Measurements from ENCODE around the gene RIPK1. TPM values are rescaled to one million over a fixed set of nuclear protein-coding genes. Genes with fewer than 3 reads are reported as not detected.
"Not testable (repeated sequence)": the region's sequence is repeated elsewhere in the genome, so short reads cannot be mapped to it uniquely, and the experiment has no call there.

Gene RIPK1
- total and polyA plus RNA-seq, 8 donors: 18.9 to 24.9 (median 22.4) TPM

DNA sequence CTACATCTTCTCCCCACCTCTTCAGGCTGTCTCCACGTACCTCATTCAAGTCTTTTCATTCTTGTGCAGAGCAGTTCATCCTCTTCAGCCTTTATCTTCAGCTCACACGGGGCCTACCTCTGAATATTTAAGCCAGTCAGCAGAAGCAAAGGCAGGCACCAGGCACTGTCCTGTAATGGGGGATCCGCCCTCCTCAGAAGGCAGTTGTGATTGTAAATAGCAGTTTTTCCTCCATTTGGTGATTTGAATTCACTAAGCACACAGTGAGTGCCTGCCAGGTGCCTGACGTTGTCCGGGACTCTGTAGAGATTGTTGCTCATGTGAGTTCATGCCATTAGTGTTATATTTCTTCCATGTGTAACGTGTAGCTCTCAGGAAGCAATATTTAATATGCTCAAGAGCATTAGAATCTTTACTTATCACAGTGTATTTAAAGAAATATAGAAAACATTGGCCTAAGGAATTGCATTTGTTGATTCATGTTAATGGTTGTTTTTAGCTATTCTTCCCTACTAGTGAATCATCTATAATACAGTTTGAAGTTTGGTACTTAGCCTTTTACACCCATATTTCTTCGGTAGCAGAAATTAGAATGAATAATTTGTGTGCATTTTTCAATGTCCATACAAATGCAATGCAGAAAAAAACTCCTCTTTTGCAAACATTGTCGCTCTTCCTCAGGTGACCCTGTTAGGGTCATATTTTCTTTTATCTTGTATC, 68.2 kb downstream of the RIPK1 start:
- H3K36me3 ChIP-seq: no peaks in the 10 kb centered on the region
- H3K4me1 ChIP-seq: peaks cover 0 to 20% of the 10 kb centered on the region in 2 donors
- intact Hi-C loops (cut with DNase I): loop anchor here in 1 of 2 donors (10.0 kb wide), 1 partner anchor 118 kb away; the partner anchor contains the start of gene PSMG4
- ATAC-seq: no peak
- no peak for DNase-seq
- H3K27ac ChIP-seq: no peak overlapping the region
- TF ChIP-seq, protein P1, sequence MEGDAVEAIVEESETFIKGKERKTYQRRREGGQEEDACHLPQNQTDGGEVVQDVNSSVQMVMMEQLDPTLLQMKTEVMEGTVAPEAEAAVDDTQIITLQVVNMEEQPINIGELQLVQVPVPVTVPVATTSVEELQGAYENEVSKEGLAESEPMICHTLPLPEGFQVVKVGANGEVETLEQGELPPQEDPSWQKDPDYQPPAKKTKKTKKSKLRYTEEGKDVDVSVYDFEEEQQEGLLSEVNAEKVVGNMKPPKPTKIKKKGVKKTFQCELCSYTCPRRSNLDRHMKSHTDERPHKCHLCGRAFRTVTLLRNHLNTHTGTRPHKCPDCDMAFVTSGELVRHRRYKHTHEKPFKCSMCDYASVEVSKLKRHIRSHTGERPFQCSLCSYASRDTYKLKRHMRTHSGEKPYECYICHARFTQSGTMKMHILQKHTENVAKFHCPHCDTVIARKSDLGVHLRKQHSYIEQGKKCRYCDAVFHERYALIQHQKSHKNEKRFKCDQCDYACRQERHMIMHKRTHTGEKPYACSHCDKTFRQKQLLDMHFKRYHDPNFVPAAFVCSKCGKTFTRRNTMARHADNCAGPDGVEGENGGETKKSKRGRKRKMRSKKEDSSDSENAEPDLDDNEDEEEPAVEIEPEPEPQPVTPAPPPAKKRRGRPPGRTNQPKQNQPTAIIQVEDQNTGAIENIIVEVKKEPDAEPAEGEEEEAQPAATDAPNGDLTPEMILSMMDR (IDR thresholded peaks at IDR 0.05): no peak
- no peak overlapping the region for H3K4me3 ChIP-seq
- no peaks in the 10 kb centered on the region for H3K9me3 ChIP-seq
- no peaks in the 10 kb centered on the region for H3K27me3 ChIP-seq

DNA sequence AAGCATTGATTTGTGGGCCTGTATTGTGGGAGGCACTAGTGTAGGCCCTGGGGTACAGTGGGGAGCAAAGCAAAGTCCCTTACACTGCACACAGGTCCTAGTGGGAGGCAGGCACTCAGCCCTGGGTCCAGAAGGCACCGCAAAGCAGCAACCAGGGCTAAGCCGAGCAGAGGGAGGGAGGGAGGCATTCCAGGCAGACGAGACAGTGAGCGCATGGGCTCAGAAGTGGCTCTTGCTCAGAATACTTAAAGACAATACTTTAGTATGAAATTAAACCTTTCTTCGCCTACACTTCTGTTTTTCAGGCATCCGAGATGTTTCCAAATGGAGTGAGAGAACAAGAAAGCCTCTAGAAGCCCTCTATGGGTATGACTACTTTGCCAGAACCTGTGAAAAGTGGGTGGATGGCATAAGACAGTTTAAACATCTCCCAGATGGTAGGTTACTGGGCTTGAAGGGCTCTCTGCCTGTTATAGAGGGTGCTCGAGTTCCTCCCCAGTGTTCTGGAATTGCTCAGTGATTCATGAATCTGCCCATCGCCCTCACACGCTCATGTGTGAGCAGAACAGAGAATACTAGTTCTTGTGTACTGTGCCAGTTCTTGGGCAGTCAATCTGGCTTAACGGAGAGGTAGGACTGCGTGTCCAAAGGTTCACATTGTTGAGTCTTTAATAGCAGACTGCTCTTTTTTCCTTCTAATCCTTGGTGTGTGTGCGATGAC, 68.9 kb downstream of the RIPK1 start:
- H3K27ac ChIP-seq: no peak overlapping the region
- no peak overlapping the region for H3K4me3 ChIP-seq
- H3K9me3 ChIP-seq: no peaks in the 10 kb centered on the region
- no peaks in the 10 kb centered on the region for H3K36me3 ChIP-seq
- intact Hi-C loops (cut with DNase I): loop anchor here in 1 of 2 donors (10.0 kb wide), 1 partner anchor 118 kb away; the partner anchor contains the start of gene PSMG4
- TF ChIP-seq, protein P1 (IDR thresholded peaks at IDR 0.05): no peak
- no peaks in the 10 kb centered on the region for H3K27me3 ChIP-seq
- DNase-seq (no peak), ATAC-seq (no peak)
- peaks cover 0 to 20% of the 10 kb centered on the region in 2 donors for H3K4me1 ChIP-seq

DNA sequence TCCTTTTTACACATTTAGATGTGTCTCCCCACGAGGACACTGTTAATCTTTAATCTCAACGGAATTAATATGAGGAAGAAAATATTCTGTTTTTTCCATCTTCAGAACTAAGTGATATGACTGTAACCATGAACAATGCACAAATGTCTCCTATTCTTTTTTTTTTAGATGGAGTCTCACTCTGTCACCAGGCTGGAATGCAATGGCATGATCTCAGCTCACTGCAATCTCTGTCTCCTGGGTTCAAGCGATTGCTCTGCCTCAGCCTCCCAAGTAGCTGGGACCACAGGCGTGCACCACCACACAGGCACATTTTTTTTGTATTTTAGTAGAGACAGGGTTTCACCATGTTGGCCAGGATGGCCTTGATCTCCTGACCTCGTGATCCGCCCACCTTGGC, 69.6 kb downstream of the RIPK1 start:
- not testable (repeated sequence) for H3K27me3 ChIP-seq, H3K9me3 ChIP-seq, ATAC-seq, H3K4me3 ChIP-seq, DNase-seq, H3K27ac ChIP-seq, H3K36me3 ChIP-seq
- intact Hi-C loops (cut with DNase I): loop anchor here in 1 of 2 donors (10.0 kb wide), 1 partner anchor 117 kb away; the partner anchor contains the start of gene PSMG4
- H3K4me1 ChIP-seq: peaks cover 0 to 20% of the 10 kb centered on the region in 2 donors

DNA sequence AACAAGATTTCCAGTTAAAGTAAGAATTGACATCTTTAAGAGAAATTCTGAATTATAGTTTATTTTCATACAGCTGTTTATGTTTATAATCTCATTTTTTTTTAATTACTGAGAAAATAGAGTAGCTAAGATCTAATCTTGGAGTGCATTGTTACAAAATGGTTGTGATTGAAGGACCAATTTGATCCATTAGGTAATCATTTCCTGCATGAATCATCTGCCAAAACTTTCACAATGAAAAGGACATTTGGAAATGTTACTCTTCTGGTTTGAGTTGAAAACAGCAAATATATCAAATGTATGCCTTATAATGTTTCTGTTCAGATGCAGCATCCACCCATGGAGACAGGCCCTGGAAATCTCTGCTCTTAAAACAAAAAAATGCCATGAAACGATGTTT, 70.0 kb downstream of the RIPK1 start:
- no peak for ATAC-seq
- H3K27me3 ChIP-seq: no peaks in the 10 kb centered on the region
- no peaks in the 10 kb centered on the region for H3K9me3 ChIP-seq
- TF ChIP-seq, protein P1 (IDR thresholded peaks at IDR 0.05): no peak
- no peak overlapping the region for H3K4me3 ChIP-seq
- H3K36me3 ChIP-seq: no peaks in the 10 kb centered on the region
- intact Hi-C loops (cut with DNase I): loop anchor here in 1 of 2 donors (10.0 kb wide), 1 partner anchor 116 kb away; the partner anchor contains the start of gene PSMG4
- peak overlapping the region in 1 of 2 donors; percentile 57 for H3K27ac ChIP-seq
- no peak for DNase-seq
- H3K4me1 ChIP-seq: peaks cover 0 to 20% of the 10 kb centered on the region in 2 donors

DNA sequence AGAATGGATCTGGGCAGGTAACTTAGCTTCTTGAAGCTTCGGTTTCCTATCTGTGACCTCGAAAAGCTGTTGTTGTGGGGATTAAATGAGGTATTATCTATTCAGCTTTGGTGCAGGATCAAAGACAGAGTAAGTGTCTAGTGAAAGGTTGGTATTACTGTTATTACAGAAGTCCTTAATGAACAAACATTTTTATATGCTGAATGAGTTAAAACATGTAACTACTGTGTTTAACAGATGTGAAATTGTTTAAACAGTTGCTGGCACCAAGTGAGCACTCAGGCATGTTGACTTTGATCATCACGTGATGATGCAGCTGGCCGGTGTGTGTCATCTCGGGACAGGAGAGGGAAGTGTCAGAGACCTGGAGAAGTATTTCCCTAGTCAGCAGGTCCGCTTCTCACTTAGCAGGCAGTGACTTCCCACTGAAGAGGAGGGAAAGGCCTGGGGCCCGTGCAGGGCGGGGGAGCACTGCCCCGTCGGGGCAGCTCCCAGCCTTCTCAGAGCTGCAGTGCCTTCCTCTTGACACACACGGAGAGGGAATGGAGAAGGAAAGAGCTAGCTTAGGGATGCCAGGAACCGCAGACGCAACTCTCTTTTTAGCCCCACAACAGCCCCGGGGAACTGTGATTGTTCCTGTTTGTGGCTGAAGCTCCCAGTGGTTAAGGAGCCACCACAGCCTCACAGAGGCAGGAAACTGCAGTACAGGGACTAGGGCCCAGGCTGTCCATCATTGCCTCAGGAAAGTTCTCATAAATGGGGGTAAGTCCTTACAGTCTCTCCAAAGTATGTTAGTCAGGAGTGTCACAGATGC, 71.0 kb downstream of the RIPK1 start:
- H3K9me3 ChIP-seq: no peaks in the 10 kb centered on the region
- intact Hi-C loops (cut with DNase I): loop anchor here in 1 of 2 donors (10.0 kb wide), 1 partner anchor 116 kb away; the partner anchor contains the start of gene PSMG4
- ATAC-seq: peak; percentile 94
- H3K27ac ChIP-seq: peak overlapping the region; percentile 17 to 57
- H3K27me3 ChIP-seq: no peaks in the 10 kb centered on the region
- no peak overlapping the region for H3K4me3 ChIP-seq
- H3K36me3 ChIP-seq: no peaks in the 10 kb centered on the region
- peaks cover 0 to 20% of the 10 kb centered on the region in 2 donors for H3K4me1 ChIP-seq
- TF ChIP-seq, protein P1 (IDR thresholded peaks at IDR 0.05): no peak
- DNase-seq: peak in 1 of 4 donors; percentile 81

Data from left lung (tissue), 10 donors.